ENCODE data around the gene BABAM2. TPM values are rescaled to one million over a fixed set of nuclear protein-coding genes. Genes with fewer than 3 reads are reported as not detected.

The BABAM2 gene
- total and polyA plus RNA-seq, 9 of the 15 experiments (the other 6 are each of a cell fraction or from before 2014, with no cell fraction given): 10.9 to 37.4 (median 25.6) TPM

DNA sequence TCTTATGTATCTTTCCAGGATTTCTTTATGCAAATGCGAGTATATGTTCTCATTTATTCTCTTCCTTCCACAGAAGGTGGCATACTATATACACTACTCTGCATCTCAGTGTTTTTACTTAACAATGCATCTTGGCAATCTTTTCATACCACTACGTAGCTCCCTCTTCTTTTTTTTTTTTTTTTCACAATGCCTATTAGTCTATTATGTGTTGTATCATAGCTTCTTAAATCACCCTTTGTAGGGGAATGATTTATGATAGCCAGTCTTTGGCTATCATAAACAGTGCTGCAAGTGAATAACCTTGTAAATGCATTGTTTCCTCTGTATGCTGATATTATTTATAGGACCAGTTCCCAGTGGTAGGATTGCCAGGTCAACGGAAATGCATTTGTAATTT is 204.2 kb downstream of the BABAM2 start:
- Histone ChIP-seq H3K79me2 (ENCODE audit: control insufficient read depth, insufficient read depth, low read length) (no peaks in the 10 kb centered on the region), H3K9ac (ENCODE audit: insufficient read depth in 1 of 2, low read depth in 2 of 2, low read length in 2 of 2) (no peak overlapping the region), H4K20me1 (replicated peaks; ENCODE audit: control insufficient read depth, insufficient read depth, low read length) (no peaks in the 10 kb centered on the region), H3K4me2 (ENCODE audit: insufficient read depth, low read length) (no peak overlapping the region), H3K4me3 (no peak overlapping the region), H3K4me1 (replicated peaks in 1 of 2; ENCODE audit: control insufficient read depth in 2 of 2, insufficient read depth in 2 of 2, low read length in 2 of 2) (no peaks in the 10 kb centered on the region), H3K27ac (ENCODE audit: extremely low read depth, low read depth, low read length) (no peak overlapping the region), H3K27me3 (ENCODE audit: control insufficient read depth in 2 of 2, insufficient read depth in 2 of 2, low read length in 2 of 2) (no peaks in the 10 kb centered on the region), H3K36me3 (ENCODE audit: control insufficient read depth, insufficient read depth, low read length) (no peaks in the 10 kb centered on the region), H3K9me1 (ENCODE audit: control insufficient read depth, insufficient read depth, low read length) (no peaks in the 10 kb centered on the region), H3K9me3 (replicated peaks; ENCODE audit: control insufficient read depth, insufficient read depth, low read depth, low read length) (no peaks in the 10 kb centered on the region), H2AFZ (ENCODE audit: low read depth, low read length) (no peak overlapping the region)
- no TSS peak for BruUV-seq (replicated peaks)
- ATAC-seq: no peak
- ChIA-PET POLR2A (no interaction called here), CTCF (ENCODE audit: low intra/inter-chr PET ratio) (no interaction called here)
- in situ Hi-C loops (cut with MboI): no loop called here
- no peak for FAIRE-seq
- no peak for DNase-seq (ENCODE audit: extremely low read depth in 1 of 4, low spot score in 3 of 4)
- intact Hi-C loops (cut with micrococcal nuclease): no loop called here
- TF ChIP-seq SUPT5H (IDR thresholded peaks at IDR 0.05): no peak
- no peak for TF ChIP-seq ZNF143 (CRISPR knock-in tag; IDR thresholded peaks at IDR 0.05)
- TF ChIP-seq, protein P1, sequence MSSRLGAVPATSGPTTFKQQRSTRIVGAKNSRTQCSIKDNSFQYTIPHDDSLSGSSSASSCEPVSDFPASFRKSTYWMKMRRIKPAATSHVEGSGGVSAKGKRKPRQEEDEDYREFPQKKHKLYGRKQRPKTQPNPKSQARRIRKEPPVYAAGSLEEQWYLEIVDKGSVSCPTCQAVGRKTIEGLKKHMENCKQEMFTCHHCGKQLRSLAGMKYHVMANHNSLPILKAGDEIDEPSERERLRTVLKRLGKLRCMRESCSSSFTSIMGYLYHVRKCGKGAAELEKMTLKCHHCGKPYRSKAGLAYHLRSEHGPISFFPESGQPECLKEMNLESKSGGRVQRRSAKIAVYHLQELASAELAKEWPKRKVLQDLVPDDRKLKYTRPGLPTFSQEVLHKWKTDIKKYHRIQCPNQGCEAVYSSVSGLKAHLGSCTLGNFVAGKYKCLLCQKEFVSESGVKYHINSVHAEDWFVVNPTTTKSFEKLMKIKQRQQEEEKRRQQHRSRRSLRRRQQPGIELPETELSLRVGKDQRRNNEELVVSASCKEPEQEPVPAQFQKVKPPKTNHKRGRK (tag; IDR thresholded peaks at IDR 0.05): no peak
- TF ChIP-seq ZFP36 (IDR thresholded peaks at IDR 0.05; ENCODE audit: low read depth, low read length, partially characterized antibody): no peak
- no peak for TF ChIP-seq FUS (optimal IDR thresholded peaks at IDR 0.05; ENCODE audit: low read depth, low read length)
- TF ChIP-seq, protein P2, sequence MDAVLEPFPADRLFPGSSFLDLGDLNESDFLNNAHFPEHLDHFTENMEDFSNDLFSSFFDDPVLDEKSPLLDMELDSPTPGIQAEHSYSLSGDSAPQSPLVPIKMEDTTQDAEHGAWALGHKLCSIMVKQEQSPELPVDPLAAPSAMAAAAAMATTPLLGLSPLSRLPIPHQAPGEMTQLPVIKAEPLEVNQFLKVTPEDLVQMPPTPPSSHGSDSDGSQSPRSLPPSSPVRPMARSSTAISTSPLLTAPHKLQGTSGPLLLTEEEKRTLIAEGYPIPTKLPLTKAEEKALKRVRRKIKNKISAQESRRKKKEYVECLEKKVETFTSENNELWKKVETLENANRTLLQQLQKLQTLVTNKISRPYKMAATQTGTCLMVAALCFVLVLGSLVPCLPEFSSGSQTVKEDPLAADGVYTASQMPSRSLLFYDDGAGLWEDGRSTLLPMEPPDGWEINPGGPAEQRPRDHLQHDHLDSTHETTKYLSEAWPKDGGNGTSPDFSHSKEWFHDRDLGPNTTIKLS (IDR thresholded peaks at IDR 0.05; ENCODE audit: borderline replicate concordance, low read depth): no peak
- 16% methylated on average over 3 of the region's 3 CpGs for WGBS (ENCODE audit: insufficient coverage, low coverage, missing lambda C conversion rate)
